ENCODE measurements around the gene ACP2. TPM values are rescaled to one million over a fixed set of nuclear protein-coding genes. Genes with fewer than 3 reads are reported as not detected.

ACP2 gene
- total and polyA plus RNA-seq, 2 experiments from 2014 or later, result 29.6 to 31.5 TPM

DNA sequence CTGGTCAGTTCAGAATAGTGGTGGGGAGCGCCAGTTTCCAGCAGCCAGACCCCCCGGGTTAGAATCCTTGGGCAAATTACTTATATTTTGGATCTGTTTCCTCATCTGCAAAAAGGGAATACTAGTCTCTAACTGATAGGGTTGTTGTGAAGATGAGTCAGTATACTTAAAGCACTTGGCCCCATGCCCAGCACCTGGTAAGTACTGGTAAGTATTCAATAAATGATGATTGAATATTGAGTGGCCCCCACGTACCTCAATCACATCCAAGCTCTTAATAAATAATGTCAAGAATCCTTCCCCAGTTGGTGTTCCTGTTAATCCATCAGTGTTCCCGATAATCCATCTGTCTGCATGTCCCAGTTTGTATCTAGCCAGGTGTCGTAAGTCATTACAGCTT, 12.1 kb downstream of the ACP2 start:
- WGBS (ENCODE audit: low lambda C conversion rate, missing lambda C conversion rate), result 90% methylated on average over 5 of the region's 5 CpGs
- no peaks in the 10 kb centered on the region for H4K20me1 ChIP-seq (ENCODE audit: insufficient read depth, poor library complexity, severe bottlenecking)
- no peaks in the 10 kb centered on the region for H3K9me2 ChIP-seq (replicated peaks; ENCODE audit: insufficient read depth)
- no peaks in the 10 kb centered on the region for H3K9me3 ChIP-seq (ENCODE audit: low read depth)
- H3K4me1 ChIP-seq (ENCODE audit: insufficient read depth), result no peaks in the 10 kb centered on the region
- no peak for TF ChIP-seq CTCF (IDR thresholded peaks at IDR 0.05; ENCODE audit: poor library complexity)
- no peak for TF ChIP-seq EZH2phosphoT487 (IDR thresholded peaks at IDR 0.05; ENCODE audit: low read depth, severe bottlenecking, unreplicated experiment)
- no peak for TF ChIP-seq EZH2 (IDR thresholded peaks at IDR 0.05; ENCODE audit: borderline replicate concordance)
- H3K27me3 ChIP-seq, result no peaks in the 10 kb centered on the region
- H3K4me3 ChIP-seq, result no peak overlapping the region
- H3K27ac ChIP-seq, result no peak overlapping the region
- DNase-seq (ENCODE audit: low spot score), result no peak
- H3K36me3 ChIP-seq (replicated peaks; ENCODE audit: insufficient read depth, low read depth), result no peaks in the 10 kb centered on the region
- no peak overlapping the region for H3K4me2 ChIP-seq
- H2AFZ ChIP-seq, result no peak overlapping the region
- no peaks in the 10 kb centered on the region for H3K79me2 ChIP-seq

DNA sequence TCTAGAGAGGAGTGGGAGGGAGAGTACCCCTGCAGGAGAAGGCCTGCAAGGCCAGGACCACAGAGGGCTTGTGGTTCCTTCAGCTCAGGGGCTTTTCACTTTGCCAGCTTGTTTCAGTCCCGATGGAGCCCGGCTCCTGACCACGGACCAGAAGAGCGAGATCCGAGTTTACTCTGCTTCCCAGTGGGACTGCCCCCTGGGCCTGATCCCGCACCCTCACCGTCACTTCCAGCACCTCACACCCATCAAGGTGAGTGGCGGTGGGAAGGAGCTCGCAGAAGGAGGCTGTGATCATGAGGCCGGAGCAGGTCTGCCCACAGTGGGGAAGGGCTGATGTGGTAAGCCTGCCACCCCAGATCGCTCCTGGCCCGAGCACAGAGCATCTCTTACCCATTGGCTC, 13.5 kb downstream of the ACP2 start:
- H3K27me3 ChIP-seq, result no peaks in the 10 kb centered on the region
- no peak for DNase-seq (ENCODE audit: low spot score)
- no peak overlapping the region for H3K4me2 ChIP-seq
- H2AFZ ChIP-seq, result no peak overlapping the region
- H3K36me3 ChIP-seq (replicated peaks; ENCODE audit: insufficient read depth, low read depth), result no peaks in the 10 kb centered on the region
- H3K4me3 ChIP-seq, result no peak overlapping the region
- no peaks in the 10 kb centered on the region for H3K4me1 ChIP-seq (ENCODE audit: insufficient read depth)
- no peak for TF ChIP-seq CTCF (IDR thresholded peaks at IDR 0.05; ENCODE audit: poor library complexity)
- no peak for TF ChIP-seq EZH2 (IDR thresholded peaks at IDR 0.05; ENCODE audit: borderline replicate concordance)
- TF ChIP-seq EZH2phosphoT487 (IDR thresholded peaks at IDR 0.05; ENCODE audit: low read depth, severe bottlenecking, unreplicated experiment), result no peak
- no peaks in the 10 kb centered on the region for H3K9me2 ChIP-seq (replicated peaks; ENCODE audit: insufficient read depth)
- H3K79me2 ChIP-seq, result no peaks in the 10 kb centered on the region
- no peaks in the 10 kb centered on the region for H3K9me3 ChIP-seq (ENCODE audit: low read depth)
- no peak overlapping the region for H3K27ac ChIP-seq
- H4K20me1 ChIP-seq (ENCODE audit: insufficient read depth, poor library complexity, severe bottlenecking), result no peaks in the 10 kb centered on the region
- 91% methylated on average over 12 of the region's 12 CpGs for WGBS (ENCODE audit: low lambda C conversion rate, missing lambda C conversion rate)

DNA sequence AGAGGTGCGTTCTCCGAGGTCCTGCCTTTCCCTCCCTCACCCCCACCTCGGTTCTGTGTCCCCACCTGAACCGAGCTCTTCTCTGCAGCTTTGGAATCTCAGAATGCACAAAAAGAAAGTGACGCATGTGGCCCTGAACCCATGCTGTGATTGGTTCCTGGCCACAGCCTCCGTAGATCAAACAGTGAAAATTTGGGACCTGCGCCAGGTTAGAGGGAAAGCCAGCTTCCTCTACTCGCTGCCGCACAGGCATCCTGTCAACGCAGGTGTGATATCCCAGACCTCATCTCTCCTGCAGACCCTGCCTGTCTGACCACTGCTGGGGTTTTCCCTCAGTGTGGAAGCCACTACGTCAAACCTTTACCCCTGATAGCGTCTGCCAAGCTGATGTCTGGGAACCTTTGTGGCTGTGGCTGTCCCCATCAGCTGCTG, 13.9 kb downstream of the ACP2 start:
- Histone ChIP-seq H2AFZ (no peak overlapping the region), H3K27ac (peak overlapping the region; percentile 40)

More for the DNA sequence above, 13.9 kb downstream of the ACP2 start:
- no peaks in the 10 kb centered on the region for H3K27me3 ChIP-seq
- no peaks in the 10 kb centered on the region for H4K20me1 ChIP-seq (ENCODE audit: insufficient read depth, poor library complexity, severe bottlenecking)
- H3K4me3 ChIP-seq, result no peak overlapping the region
- H3K4me2 ChIP-seq, result peak overlapping the region; percentile 41
- DNase-seq (ENCODE audit: low spot score), result no peak
- H3K4me1 ChIP-seq (ENCODE audit: insufficient read depth), result no peaks in the 10 kb centered on the region
- H3K9me3 ChIP-seq (ENCODE audit: low read depth), result no peaks in the 10 kb centered on the region
- H3K9me2 ChIP-seq (replicated peaks; ENCODE audit: insufficient read depth), result no peaks in the 10 kb centered on the region
- no peaks in the 10 kb centered on the region for H3K79me2 ChIP-seq
- 74% methylated on average over 12 of the region's 12 CpGs for WGBS (ENCODE audit: low lambda C conversion rate, missing lambda C conversion rate)
- H3K36me3 ChIP-seq (replicated peaks; ENCODE audit: insufficient read depth, low read depth), result no peaks in the 10 kb centered on the region
- TF ChIP-seq EZH2 (IDR thresholded peaks at IDR 0.05; ENCODE audit: borderline replicate concordance), result no peak
- TF ChIP-seq CTCF (IDR thresholded peaks at IDR 0.05; ENCODE audit: poor library complexity), result no peak
- TF ChIP-seq EZH2phosphoT487 (IDR thresholded peaks at IDR 0.05; ENCODE audit: low read depth, severe bottlenecking, unreplicated experiment), result no peak

Data from hepatocyte (in vitro differentiated cells).